Activated CD8-positive, alpha-beta memory T cell treated with anti-CD3 and anti-CD28 coated beads, Interleukin-2, amount 10 ng/mL, durations not matched to agents 7 days and 5 days (primary cell): ENCODE data around the gene COL3A1. TPM values are rescaled to one million over a fixed set of nuclear protein-coding genes. Genes with fewer than 3 reads are reported as not detected.

ENCODE experiments used
- ATAC-seq: fragments of 150-1000 bp; cut with Tn5 transposase; one replicate; pipeline ENCODE4 v1.10.0; 2021; ENCODE audit warnings: moderate library complexity
- CTCF ChIA-PET: fragments of 350-600 bp; sonication (Branson Sonifier 250); formaldehyde crosslinking; loops from one replicate; lab custom pipeline; 2021; ENCODE audit warnings: antibody characterized with exemption; lab: Charles Lee
- DNase-seq: peaks from one replicate; pipeline ENCODE4 v3.0.0-alpha.2; 2020
- H3K27ac Mint-ChIP-seq: one replicate; pipeline ENCODE4 v1.8.0; 2021; ENCODE audit warnings: mild to moderate bottlenecking, mixed read lengths
- H3K27me3 Mint-ChIP-seq: one replicate; pipeline ENCODE4 v1.8.0; 2021; ENCODE audit warnings: mixed read lengths
- H3K36me3 Mint-ChIP-seq: one replicate; pipeline ENCODE4 v1.8.0; 2021; ENCODE audit warnings: mild to moderate bottlenecking, mixed read lengths
- H3K4me1 Mint-ChIP-seq: one replicate; pipeline ENCODE4 v1.8.0; 2021; ENCODE audit warnings: mixed read lengths
- H3K4me3 Mint-ChIP-seq: one replicate; pipeline ENCODE4 v1.8.0; 2021; ENCODE audit warnings: mild to moderate bottlenecking, moderate library complexity, mixed read lengths
- H3K9me3 Mint-ChIP-seq: one replicate; pipeline ENCODE4 v1.8.0; 2022; ENCODE audit warnings: low read depth, mixed read lengths
- total RNA-seq, 2 experiments: library from RNA; stranded (reverse); gene quantifications; one replicate each; pipeline ENCODE4 v1.2.3, GENCODE V29; 2021

Gene COL3A1
- total RNA-seq, 2 experiments from 2014 or later = 0.23 TPM; not detected in 1

DNA sequence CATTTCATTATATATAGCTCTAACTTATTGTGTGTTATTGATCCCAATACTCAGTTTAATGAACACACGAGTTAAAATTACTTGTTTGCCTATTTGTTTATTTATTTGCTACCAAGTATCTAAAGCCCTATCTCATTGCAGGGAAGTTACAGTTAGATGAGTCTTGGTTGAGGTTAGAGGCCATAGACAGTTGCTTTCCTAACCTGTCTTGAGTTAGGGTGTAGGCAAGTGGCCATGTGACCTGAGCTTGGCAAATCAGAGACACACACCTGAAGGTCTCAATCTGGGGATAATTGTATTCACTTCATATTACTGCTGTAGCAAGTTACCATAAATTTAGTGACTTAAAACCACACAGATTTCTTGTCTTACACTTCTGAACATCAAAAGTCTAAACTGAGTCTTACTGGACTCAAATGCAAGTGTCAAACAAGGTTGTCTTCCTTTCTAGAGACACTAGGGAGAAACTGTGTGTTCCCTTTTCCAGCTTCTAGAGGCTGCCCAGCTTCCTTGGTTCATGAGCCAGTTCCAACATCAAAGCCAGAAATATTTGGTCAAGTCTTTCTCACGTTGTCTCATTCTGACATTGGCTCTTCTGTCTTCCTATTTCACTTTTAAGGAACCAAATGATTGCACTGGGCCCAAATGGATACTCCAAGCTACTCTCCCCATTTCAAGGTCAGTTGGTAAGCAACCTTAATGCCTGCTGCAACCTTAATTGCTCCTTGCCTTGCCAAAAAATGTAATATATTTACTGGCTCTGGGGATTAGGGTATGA, 39.7 kb downstream of the COL3A1 start:
- H3K27me3 Mint-ChIP-seq = peaks cover 3% of the 10 kb centered on the region
- H3K9me3 Mint-ChIP-seq = no peaks in the 10 kb centered on the region
- H3K36me3 Mint-ChIP-seq = no peaks in the 10 kb centered on the region
- H3K4me1 Mint-ChIP-seq = no peaks in the 10 kb centered on the region
- no peak overlapping the region for H3K4me3 Mint-ChIP-seq
- no peak for ATAC-seq
- CTCF ChIA-PET = no interaction called here
- H3K27ac Mint-ChIP-seq = no peak overlapping the region
- no peak for DNase-seq

DNA sequence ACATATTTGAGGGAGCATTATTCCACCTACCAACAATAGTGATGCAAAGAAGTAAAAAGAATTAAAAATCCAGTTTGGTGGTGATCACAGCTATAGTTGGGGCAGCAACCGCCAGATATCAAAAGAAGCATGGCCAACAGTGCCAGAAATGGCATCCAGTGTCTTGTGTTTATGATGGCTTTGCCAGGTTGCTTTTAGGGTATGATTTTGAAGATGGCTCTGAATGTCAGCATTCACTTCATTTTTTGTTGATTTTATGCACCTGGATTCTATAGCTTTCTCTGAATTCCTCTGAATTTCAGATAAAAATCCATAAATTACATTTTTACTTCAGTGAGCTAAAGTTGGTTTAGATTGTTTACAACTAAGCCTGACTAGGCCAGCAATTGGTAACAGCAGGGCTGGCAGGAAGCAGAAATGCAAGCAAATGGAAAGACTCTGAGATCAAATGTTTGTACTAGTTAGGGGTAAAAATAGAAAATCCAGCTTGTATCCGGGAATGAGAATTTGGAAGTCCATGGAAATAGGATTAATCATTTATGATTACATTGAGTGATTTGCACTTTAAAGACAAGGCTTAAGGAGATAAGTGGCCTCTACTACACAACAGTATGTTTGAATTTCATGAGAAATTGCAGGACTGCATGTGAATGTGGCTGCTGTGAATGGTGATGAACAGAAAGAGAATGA, 40.4 kb downstream of the COL3A1 start:
- CTCF ChIA-PET = no interaction called here
- Mint-ChIP-seq H3K27me3 (peaks cover 5% of the 10 kb centered on the region), H3K36me3 (no peaks in the 10 kb centered on the region), H3K27ac (no peak overlapping the region), H3K4me3 (no peak overlapping the region), H3K9me3 (no peaks in the 10 kb centered on the region), H3K4me1 (no peaks in the 10 kb centered on the region)
- no peak for DNase-seq
- ATAC-seq = no peak

DNA sequence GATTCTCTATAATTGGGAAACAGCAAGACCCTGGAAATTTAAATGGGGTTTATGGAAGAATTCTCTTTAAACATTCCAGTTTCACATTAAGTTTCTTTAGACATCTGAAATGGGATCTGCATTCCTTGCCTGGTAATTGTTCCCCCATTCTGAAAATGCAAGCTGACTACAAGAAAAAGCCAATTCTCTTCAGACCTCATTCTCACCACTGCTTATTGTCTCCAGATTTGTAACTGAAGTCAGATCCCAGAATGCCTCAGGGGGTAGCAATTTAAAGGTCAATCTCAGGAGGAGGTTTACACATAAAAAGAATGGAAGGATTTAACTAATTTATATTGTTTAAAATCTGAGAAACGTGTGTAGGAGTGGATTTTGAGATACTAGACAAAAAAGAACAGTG, 41.2 kb downstream of the COL3A1 start:
- CTCF ChIA-PET = no interaction called here
- DNase-seq = no peak
- Mint-ChIP-seq H3K9me3 (no peaks in the 10 kb centered on the region), H3K4me3 (no peak overlapping the region), H3K27ac (no peak overlapping the region), H3K4me1 (no peaks in the 10 kb centered on the region), H3K36me3 (no peaks in the 10 kb centered on the region), H3K27me3 (peaks cover 5% of the 10 kb centered on the region)
- ATAC-seq = no peak

DNA sequence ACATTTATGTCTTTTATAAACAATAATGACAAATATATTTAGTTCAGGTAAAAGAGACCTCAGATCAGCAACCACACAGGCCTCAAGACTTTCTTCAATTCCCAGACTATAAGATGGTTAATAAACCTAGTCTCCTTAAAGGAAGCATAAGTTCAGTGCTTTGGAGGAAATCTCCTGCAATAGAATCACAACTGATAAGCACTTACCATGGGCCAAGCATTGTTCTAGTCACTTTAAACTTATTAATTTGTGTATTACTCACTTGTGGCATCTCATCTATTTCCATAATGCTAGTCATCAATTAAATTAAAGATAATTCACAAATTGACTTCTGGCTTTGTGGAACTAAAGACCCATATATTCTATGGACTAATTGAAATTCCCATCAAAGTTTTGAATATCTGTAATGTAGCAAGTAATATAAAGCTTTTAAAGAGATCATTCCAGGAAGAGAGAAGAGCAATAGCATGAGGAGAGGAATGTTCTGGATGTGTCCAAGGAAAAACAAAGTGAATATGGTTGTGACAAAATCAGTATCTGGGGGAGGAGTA, 42.2 kb downstream of the COL3A1 start:
- no peaks in the 10 kb centered on the region for H3K9me3 Mint-ChIP-seq
- H3K4me3 Mint-ChIP-seq = no peak overlapping the region
- no peak overlapping the region for H3K27ac Mint-ChIP-seq
- ATAC-seq (no peak), DNase-seq (no peak)
- no peaks in the 10 kb centered on the region for H3K36me3 Mint-ChIP-seq
- peaks cover 5% of the 10 kb centered on the region for H3K27me3 Mint-ChIP-seq
- CTCF ChIA-PET = no interaction called here
- no peaks in the 10 kb centered on the region for H3K4me1 Mint-ChIP-seq

DNA sequence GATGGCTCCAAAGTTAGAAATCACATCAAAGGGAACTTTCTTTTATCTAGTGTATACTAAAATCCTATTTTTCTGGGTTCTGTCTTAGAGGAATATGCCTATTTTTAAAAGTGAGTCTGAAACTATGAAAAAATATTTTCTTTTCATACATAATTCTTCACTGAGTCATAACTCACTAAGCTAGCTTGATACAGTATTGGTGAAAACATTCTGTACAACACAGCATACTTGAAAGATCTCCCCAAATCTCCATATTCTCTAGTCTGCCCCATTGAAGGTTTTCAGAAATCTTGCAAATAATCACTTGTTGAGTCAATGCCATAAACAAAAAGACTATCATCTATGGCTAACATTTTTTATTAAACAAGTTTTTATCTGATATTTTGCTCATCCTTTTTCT, 44.5 kb downstream of the COL3A1 start:
- Mint-ChIP-seq H3K9me3 (no peaks in the 10 kb centered on the region), H3K27ac (no peak overlapping the region), H3K27me3 (peaks cover 5% of the 10 kb centered on the region), H3K36me3 (no peaks in the 10 kb centered on the region), H3K4me3 (no peak overlapping the region), H3K4me1 (no peaks in the 10 kb centered on the region)
- CTCF ChIA-PET = no interaction called here
- ATAC-seq (no peak), DNase-seq (no peak)

DNA sequence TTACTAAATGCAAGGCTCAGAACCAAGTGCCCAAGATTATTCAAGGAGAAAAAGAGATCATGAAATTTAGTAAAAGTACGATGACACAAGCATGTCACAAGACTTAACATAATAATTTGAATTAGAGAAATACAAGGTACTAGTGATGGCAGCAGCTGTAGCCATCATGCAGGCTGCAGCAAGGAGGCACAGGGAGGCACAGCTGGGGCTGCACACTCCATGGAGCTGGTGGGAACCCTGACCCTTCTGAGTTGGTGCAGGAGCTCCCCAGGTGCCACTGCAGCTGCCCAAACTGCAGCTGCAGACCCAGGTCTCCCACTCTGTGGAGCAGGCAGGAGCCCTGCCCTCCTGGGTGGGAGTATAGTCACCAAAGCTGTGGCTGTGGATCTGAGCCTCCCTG, 46.0 kb downstream of the COL3A1 start:
- Mint-ChIP-seq H3K4me1 (no peaks in the 10 kb centered on the region), H3K27ac (no peak overlapping the region), H3K27me3 (peaks cover 5% of the 10 kb centered on the region), H3K4me3 (no peak overlapping the region), H3K9me3 (no peaks in the 10 kb centered on the region), H3K36me3 (no peaks in the 10 kb centered on the region)
- ATAC-seq (no peak), DNase-seq (no peak)
- CTCF ChIA-PET = interaction anchor here (0.6 kb wide), 1 partner anchor 55 kb away, joined by 4 read pairs; no protein-coding TSS in a partner anchor

DNA sequence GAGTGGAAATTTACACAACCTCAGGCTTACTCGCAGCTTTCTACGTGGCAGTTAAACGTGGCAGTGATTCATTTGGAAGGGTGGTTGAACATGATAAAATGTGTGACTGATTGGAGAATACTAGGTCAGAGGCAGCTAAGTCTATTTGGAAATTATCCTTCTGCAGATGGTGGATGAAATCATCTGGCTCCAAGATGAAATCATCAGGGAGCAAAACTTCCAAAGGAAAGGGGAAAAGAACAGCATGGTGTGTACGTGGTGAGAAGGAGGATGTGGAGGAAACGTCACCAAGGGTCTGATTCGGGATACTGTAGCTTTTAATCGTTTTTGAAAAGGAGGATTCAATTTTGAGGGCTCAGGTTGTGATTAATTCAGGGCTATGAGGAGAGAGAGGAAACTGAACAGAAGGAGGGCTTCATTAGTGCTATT, 47.9 kb downstream of the COL3A1 start:
- no peaks in the 10 kb centered on the region for H3K4me1 Mint-ChIP-seq
- no peaks in the 10 kb centered on the region for H3K9me3 Mint-ChIP-seq
- H3K27ac Mint-ChIP-seq = no peak overlapping the region
- H3K27me3 Mint-ChIP-seq = peaks cover 5% of the 10 kb centered on the region
- H3K36me3 Mint-ChIP-seq = no peaks in the 10 kb centered on the region
- ATAC-seq (no peak), DNase-seq (no peak)
- no peak overlapping the region for H3K4me3 Mint-ChIP-seq
- CTCF ChIA-PET = interaction anchor here (0.7 kb wide), 1 partner anchor 639 kb away, joined by 4 read pairs; no protein-coding TSS in a partner anchor

DNA sequence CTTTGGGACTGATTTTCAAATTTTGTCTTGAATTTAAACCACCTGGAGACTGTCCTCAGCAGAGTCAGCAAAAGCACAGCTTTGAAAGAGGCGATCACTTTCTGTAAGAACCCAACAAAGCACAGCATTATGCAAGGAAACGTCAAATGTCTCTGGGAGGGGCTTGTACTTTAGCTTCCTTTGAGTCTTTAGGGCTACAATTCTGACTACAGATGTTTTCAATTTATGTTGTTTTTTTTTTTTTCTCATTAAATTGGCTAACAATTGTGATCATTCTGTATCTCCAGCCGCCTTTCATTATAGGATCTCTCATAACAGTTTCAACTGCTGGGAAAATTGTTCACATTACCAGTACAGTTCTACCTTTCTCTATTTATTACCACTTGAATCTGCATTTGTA, 48.3 kb downstream of the COL3A1 start:
- DNase-seq (no peak), ATAC-seq (no peak)
- H3K27ac Mint-ChIP-seq = no peak overlapping the region
- H3K9me3 Mint-ChIP-seq = no peaks in the 10 kb centered on the region
- no peaks in the 10 kb centered on the region for H3K36me3 Mint-ChIP-seq
- CTCF ChIA-PET = interaction anchor here (0.7 kb wide), 1 partner anchor 638 kb away, joined by 4 read pairs; no protein-coding TSS in a partner anchor
- H3K27me3 Mint-ChIP-seq = peaks cover 5% of the 10 kb centered on the region
- no peaks in the 10 kb centered on the region for H3K4me1 Mint-ChIP-seq
- H3K4me3 Mint-ChIP-seq = no peak overlapping the region

DNA sequence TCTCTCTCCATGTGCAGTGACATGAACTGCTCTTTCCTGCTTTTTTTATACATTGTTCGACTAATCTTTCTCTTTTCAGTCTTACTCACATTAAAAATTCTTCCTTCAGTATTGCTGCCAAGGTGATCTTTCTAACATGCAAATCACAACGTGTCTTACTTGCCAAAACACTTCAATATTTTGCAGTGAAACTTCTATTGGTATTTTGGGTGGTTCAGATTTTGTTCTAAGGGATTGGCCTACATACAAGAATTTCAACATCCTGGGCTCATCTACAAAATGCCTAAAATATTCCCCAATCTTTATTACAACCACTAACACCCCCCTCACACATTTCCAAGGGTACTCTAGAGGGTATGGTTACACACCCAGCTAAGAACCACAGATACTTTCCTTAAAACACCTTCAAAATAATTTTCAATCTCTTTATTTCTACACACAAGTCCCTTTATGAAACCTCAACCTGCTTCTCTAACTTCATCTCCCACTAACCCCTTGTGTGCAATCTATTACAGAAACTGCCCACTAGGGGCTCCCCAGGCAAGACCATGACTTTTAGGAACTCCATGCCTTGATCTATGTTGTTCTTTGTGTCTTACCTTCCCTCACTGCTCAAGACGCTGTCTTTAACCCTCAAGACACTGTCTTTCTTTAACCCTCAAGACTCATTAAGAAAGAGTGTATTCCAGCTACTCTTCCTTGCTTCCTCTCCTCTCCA, 50.9 kb downstream of the COL3A1 start:
- ATAC-seq (no peak), DNase-seq (no peak)

DNA sequence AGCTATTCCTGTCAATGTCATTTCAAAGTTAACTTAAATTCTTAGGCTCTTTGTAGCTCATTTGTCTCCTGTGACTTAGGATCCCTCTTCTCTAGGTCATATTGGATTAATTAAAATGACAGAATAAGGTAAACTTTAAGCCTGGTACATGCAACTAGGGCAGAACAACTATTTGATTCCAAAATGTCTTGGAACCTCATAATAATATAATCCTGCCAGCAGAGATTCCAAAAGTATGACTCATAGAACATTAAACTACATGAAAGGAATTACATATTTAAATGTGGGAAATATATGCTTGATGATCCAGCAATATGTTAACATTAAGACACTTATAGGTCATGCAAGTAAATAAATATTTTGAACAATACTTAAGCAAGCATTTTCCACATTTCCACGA, 63.3 kb downstream of the COL3A1 start:
- Mint-ChIP-seq H3K27ac (no peak overlapping the region), H3K27me3 (no peaks in the 10 kb centered on the region), H3K36me3 (no peaks in the 10 kb centered on the region), H3K9me3 (no peaks in the 10 kb centered on the region), H3K4me1 (no peaks in the 10 kb centered on the region), H3K4me3 (no peak overlapping the region)
- DNase-seq = no peak
- ATAC-seq = no peak
- CTCF ChIA-PET = no interaction called here

More for the DNA sequence above, 50.9 kb downstream of the COL3A1 start:
- no peak overlapping the region for H3K27ac Mint-ChIP-seq
- no peaks in the 10 kb centered on the region for H3K27me3 Mint-ChIP-seq
- no peaks in the 10 kb centered on the region for H3K9me3 Mint-ChIP-seq
- CTCF ChIA-PET = no interaction called here
- no peaks in the 10 kb centered on the region for H3K36me3 Mint-ChIP-seq
- H3K4me1 Mint-ChIP-seq = no peaks in the 10 kb centered on the region
- H3K4me3 Mint-ChIP-seq = no peak overlapping the region

DNA sequence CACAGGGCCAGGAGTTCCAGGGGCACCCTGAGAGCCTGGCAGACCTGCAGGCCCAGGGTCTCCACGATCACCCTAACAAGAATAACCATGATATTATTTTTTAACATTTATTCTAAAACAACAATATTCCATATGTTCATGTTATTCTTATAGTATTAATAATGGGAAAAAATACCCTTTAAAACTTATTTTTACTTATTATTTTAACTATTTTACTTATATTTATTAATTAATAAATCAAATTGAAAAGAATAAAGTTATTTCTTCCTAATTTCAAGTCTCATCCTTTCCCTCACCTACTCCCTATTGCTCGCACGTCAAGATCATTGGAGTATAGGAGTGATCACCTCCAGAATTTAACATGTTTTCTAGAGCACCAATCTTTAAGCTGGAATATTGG, 71.7 kb downstream of the COL3A1 start:
- ATAC-seq (no peak), DNase-seq (no peak)
- no peaks in the 10 kb centered on the region for H3K36me3 Mint-ChIP-seq
- no peak overlapping the region for H3K27ac Mint-ChIP-seq
- CTCF ChIA-PET = no interaction called here
- no peaks in the 10 kb centered on the region for H3K9me3 Mint-ChIP-seq
- H3K27me3 Mint-ChIP-seq = no peaks in the 10 kb centered on the region
- H3K4me3 Mint-ChIP-seq = no peak overlapping the region
- no peaks in the 10 kb centered on the region for H3K4me1 Mint-ChIP-seq

DNA sequence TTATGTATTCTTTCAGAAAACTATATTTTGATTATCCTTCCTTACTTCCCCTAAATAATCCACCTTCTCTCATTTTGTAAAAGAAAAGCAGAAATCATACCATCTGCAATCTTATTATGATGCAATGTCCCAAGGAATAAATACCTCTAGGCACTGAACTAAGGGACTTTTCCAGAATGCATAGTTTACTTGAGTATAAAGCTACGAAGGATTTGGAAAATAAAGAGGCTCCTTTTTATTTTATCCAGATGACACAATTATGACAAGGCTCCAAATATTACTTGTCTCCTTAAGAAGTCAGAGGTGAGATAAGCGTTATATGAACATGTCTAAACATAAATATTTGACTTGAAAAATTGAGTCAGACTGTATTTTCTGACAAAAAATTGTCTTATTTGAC, 72.1 kb downstream of the COL3A1 start:
- no peak overlapping the region for H3K4me3 Mint-ChIP-seq
- DNase-seq (no peak), ATAC-seq (no peak)
- no peaks in the 10 kb centered on the region for H3K9me3 Mint-ChIP-seq
- H3K36me3 Mint-ChIP-seq = no peaks in the 10 kb centered on the region
- no peaks in the 10 kb centered on the region for H3K4me1 Mint-ChIP-seq
- CTCF ChIA-PET = no interaction called here
- no peaks in the 10 kb centered on the region for H3K27me3 Mint-ChIP-seq
- H3K27ac Mint-ChIP-seq = no peak overlapping the region

DNA sequence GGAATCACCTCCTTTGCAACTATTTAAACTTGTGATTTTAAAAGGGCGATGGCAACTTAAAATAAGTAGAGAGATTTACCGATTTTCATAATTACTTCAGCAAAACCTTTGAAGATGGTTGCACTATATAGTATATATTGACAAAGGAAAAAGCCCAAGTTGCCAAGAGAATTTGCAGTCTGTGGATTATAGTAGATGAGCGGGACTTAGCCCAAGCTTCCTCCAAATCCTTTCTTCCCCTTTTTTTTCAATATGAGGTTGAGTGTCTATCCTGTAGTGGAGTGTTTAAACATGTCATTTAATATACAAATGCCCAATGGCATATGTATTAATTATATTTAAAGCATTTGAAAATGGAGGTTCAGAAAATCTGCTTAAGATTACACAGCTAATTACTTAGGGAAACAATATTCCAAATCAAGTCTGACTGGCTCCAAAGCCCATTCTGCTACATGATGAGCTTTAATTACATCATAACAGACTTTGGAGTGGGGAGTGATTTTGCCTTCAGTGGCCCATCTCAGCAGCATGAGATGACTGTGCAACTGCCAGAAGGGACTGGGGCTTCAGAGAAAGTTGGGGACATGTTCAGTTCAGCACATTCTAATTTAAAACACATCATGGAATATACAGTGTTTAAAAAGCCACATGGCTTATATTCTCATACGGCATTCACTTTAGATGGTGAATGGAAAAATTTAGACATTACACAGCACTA, 73.2 kb downstream of the COL3A1 start:
- H3K4me1 Mint-ChIP-seq = no peaks in the 10 kb centered on the region
- H3K27me3 Mint-ChIP-seq = no peaks in the 10 kb centered on the region
- H3K36me3 Mint-ChIP-seq = no peaks in the 10 kb centered on the region
- no peak overlapping the region for H3K27ac Mint-ChIP-seq
- H3K9me3 Mint-ChIP-seq = no peaks in the 10 kb centered on the region
- ATAC-seq = no peak
- no peak for DNase-seq
- H3K4me3 Mint-ChIP-seq = no peak overlapping the region
- CTCF ChIA-PET = no interaction called here
